HG03135 (cell line): ENCODE measurements around the gene ITPK1.

ENCODE experiments used
- ATAC-seq: cut with Tn5 transposase; IDR thresholded peaks from one replicate; pipeline ENCODE4 v1.9.1; 2021; ENCODE audit warnings: mild to moderate bottlenecking, moderate library complexity; ENCODE audit not compliant: unreplicated experiment

ITPK1 gene

DNA sequence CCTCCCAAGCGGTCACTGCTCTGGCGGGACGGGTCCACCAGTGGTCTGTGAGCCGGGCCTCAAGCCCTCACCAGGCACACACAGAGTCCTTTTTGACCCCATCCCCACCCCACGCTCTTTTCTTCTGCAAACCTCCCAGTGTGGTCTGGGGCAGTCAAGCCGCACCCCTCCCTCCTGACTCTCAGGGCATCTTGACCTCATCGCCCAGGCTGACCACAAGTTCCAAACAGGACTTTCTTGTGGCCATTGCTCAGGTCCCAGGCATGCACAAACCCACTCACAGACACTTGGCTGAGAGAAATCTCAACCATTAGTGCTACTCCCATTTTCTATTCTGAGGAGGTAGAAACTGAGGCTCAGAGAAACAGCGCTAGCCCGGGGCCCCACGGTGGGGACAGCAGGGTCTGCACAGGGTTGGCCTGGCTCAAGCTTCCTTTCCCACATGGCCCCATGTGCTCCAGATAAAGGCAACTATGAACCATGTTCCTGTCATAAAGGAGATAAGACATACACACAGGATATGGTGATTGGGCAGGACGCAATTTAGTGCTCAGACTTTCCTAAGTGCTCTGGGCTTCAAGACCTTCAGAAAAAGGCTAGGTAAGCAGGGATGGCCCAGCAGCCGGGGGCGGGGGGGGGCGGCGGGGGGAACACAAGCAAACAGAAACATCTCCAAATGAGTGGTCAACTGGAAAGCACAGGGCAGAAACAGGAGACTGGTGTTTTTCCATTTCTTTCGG lies 69.6 kb downstream of the ITPK1 start:
- ATAC-seq, result no peak

DNA sequence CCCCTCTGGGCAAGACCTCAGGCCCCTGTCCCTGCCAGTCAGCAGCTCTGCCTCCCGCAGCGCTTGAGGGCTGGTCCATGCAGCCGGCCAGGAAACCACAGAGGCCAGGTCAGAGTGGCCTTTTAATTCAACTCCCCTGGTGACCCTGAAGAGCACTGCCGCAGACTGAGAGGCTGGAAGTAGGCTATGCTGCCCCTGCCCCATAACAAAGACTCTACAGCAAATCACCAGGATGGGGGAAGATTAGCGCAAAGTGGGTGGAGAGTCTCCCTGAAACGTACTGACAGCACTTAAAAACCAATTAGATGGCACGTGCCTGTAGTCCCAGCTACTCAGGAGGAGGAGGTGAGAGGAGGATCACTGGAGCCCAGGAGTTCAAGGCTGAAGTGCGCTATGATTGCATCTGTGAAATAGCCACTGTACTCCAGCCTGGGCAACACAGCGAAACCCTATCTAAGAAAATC lies 70.5 kb downstream of the ITPK1 start:
- no peak for ATAC-seq

DNA sequence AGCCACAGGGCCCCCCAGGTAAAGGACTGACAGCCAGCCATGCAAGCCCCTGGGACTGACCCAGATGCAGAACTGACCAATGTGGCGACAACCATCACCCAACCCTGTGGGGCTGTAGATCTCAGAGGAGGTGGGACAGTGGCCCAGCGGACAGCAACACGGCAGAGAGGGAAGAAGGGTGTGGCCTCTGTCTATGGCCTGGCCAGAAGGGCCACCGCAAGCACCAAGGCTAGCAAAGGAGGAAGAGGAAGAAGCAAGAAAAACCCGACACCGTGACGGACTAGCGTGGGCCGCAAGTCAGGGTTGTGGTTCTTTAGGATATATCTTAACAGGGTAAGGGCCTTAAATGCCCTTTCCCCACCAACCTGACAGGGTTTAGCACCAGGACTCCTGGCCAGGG lies 71.2 kb downstream of the ITPK1 start:
- ATAC-seq, result no peak

DNA sequence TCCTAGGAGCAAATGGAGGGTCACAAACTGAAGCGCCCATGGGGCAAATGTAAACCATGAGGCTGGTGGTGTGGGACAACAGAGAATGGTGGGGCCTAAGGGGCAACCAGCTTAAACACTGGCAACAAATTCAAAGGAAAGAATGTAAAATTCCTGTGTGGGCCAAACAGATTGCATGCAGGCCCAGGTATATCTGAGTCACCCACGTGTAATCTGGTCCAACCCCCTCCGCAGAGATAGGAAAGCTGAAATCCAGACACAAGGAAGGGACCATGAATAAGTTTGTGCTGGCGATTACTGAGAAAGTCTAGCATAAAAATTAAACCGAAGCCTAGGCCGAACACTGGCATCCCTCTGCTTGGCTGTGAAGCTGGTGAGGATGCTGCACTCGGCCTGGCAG lies 71.6 kb downstream of the ITPK1 start:
- ATAC-seq, result no peak

DNA sequence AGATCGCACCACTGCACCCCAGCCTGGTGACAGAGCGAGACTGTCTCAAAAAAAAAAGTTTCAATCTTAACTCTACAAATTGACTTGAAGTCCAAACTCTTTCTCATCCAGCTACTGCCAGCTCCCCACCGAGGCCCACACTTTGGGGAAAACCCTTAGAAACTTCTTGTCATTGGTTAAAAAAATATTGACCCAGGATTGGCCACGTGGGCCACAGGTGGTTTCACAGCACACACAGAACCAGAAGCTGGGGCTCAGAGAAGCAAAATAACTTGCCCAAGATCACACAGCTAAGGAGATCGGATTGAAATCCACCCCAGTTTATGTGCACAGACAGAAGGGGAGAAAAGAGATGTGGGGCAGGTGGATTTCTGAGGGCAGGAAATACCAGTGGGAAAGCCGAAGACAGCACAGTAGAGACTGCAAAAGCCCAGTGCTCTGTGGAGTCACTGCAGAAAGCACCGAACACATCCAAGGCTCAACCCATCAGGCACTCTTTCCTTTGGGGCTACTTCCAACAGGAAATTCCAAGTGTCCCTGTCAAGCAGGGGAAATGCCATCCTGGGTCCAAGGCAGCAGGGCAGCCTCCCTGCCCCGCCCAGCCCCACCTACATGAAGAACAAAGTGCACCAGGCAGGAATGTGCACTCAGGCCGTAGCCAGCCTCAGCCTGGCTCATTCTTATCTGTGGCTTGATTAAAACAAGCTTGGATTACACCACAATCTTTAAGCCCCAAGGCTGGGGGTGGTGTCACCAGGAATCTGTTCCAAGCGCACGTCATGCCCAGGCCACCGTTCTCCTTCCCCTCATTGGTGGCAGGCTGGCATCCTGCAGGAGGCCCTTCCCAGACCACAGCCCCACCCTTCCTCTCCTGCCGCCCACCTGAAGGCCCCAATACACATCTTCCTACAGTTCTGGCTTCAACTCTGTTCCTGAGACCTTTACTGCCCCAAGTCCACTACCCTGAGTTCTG lies 72.5 kb downstream of the ITPK1 start:
- no peak for ATAC-seq

DNA sequence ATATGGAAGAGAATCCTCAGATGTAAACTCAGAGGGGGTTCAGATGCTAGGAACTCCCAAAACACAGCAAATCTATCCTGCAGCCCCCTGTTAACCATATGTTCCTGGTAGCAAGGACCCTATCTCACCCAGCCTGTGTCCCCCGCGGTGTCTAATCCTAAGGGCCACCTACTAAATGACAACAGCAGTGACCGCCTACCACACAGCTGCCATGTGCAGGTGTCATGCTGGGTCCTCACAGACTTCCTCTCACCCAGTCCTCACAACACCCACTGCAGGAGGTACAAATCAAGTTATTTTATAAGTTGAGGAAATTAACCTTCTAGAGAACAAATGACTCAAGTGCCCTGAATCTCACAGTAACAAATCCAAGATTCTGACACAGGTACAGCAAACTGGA lies 73.9 kb downstream of the ITPK1 start:
- ATAC-seq, result no peak

DNA sequence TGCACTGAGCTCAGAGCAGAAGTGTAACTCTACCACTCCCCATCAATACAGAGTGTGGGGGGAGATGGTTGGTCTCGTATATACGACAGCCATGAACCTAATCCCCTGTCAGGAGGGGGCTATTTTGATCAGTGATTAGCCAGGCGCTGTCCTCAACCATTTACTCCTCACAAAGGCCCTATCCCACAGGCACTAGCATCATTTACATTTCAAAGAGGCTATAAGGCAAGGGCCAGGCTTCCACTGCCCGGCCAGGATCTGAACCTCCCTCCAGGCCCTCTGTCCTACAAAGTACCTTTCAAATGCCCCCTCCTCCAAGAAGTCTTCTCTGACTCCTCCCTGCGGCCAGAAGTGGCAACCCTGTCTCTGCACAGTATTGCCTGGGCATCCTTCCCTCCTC lies 74.7 kb downstream of the ITPK1 start:
- ATAC-seq, result no peak

- no peak for ATAC-seq
Observed at GRCh38 chr14:93040443-93040842, 75.3 kb downstream of the ITPK1 start.

DNA sequence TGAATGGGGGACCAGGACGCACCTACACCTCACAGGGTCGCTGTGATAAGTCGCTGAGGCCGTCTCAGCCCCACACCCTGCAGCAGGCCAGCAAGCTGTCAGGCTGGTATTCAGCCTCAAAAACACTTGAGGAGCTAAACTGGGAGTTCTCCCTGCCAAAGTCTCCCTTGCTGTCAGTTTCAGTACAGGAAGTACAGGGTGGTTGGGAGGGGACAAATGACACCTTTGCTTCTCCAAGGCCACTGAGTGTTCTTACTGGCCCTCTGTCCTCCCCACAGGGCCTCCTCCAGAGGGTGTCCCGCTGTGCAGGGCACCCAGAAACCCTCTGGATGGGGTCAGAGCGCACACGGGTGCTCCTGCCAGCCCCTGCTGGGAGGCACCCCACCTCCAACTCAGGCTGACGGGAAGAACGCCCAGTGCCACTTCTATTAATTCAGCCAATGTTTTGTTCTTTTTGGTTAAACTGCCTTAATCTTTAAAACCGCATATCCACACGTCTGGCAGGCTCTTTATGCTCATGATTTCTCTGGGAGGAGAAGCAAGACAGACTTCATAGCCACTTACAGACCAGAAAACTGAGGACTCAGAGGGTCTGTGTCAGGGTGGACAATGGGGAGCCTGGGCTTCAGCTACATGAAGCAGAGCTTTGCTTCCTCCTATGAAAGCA lies 75.9 kb downstream of the ITPK1 start:
- no peak for ATAC-seq

- ATAC-seq, result no peak
Observed at GRCh38 chr14:93037351-93037750, 78.4 kb downstream of the ITPK1 start.

DNA sequence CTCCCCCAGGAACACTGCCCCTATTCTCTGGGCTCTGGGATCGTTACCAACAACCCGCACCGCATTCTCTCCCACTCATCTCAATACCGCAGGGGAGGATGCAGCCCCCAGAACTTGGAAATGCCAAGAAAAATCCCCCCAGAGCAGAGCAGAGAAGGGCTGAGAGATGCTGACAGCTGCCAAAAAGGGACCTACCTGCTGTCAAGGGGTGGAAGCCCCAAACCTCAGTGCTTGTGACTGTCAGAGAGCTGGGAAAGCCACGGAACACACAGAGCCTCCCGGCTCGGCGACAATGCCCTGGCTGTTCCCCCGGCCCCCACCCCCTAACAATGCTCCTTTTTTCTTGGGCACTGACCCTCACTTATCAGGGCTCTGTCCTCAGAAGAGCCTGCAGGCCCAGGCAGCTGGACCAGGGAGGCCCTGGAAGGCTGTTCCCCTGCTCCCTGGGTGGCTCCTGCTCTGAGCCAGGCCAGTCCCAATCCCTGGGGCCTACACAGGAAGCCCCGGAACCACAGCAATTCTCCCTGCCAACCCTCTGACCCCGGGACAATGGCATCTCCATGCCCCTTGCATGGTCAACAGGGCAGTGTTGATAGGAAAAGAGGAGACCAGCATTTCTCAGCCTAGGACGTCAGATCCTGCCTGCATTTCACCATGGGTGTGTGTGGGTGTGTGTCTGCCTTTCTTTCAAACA lies 78.9 kb downstream of the ITPK1 start:
- ATAC-seq, result no peak

- no peak for ATAC-seq
Observed at GRCh38 chr14:93035917-93036651, 79.6 kb downstream of the ITPK1 start.

DNA sequence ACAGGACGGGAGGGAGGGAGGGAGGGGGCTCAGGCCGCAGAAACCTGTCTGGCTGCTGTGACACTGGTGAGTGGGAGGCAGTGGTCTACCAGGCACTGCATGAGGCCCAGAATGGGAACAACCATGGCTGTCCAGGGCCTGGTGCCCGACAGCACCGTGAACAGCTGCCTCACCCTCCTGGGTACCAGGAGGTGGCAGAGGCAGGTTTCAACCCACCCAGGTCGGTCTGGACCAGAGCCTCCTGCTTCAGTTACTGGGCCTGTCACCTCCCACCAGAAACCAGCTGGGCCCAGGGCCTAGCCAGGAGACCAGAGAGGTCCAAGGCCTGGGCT lies 80.2 kb downstream of the ITPK1 start:
- no peak for ATAC-seq

DNA sequence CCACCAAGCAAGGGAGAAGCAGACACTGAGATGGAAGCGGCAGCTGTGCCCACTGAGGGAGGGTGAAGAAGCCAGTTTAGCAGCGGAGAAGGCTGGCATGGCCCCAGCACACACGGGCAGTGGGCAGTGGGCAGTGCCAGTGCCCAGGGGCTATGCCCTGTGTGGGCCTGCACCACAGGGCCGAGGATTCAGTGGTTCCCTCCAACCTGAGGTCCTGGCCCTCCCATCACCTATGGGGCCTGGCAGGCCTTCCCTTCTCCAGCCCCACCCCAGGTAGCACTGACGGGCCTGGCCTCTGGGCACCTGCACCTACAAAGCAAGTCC lies 81.1 kb downstream of the ITPK1 start:
- no peak for ATAC-seq

- peak; percentile 67 for ATAC-seq
Observed at GRCh38 chr14:93033983-93034670, 81.6 kb downstream of the ITPK1 start.

DNA sequence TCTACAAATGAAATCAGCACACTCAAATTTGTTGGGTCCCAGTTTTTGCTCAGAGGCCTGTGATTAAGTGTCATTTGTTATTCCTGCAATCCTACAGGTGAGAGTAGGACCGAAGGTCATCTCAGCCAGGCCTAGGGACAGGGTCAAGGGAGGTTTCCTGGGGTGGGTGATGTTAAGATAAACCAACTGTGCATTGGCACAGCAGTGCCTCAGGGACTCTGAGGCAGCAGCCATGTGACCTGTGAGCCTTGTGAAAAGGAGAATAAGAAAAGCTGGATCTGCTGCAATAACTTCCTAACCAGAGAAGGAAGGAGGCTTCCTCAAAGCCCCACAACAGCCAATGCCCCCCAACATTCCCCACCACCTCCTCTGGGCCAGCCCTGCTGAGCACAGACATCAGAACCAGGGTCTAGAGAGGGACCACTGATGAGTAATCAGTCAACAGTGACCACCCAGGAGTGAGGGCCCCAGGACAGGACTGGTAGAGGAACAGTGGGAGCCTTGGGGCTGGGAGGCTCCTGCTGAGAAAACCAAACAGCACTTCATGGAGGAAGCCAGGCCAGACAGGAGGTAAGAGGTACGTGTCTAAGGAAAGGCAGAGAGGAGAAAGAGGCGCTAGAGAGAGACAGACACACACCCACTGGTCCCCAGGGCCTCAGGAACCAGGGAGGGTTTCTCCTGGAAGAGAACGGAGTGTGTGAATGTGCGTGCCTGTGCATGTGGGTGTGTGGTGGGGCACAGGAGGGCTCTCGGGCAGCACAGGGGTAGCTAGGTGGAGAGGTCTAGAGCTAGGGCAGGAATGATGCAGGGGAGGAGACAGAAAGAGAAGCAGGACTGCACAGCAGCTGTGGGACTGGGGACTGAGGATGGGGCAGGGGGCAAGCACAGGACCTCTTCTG lies 82.4 kb downstream of the ITPK1 start:
- peak; percentile 17 for ATAC-seq

- ATAC-seq, result no peak
Observed at GRCh38 chr14:93032421-93032936, 83.2 kb downstream of the ITPK1 start.

GRCh38 chr14:93031505-93032315 lies 84.0 kb downstream of the ITPK1 start:
- ATAC-seq, result no peak
